Smooth muscle cell (in vitro differentiated cells): ENCODE data around the gene PPT2. TPM values are rescaled to one million over a fixed set of nuclear protein-coding genes. Genes with fewer than 3 reads are reported as not detected.

Source experiments
- DNase-seq: peaks from one replicate; lab custom pipeline; 2025; ENCODE audit not compliant: unreplicated experiment; lab: John Stamatoyannopoulos, UW
- H2AFZ ChIP-seq: fragments of 200-600 bp; sonication (generic); 2 replicates; pipeline ENCODE4 v1.6.0; 2016; ENCODE audit warnings: antibody characterized with exemption, low read depth, mild to moderate bottlenecking
- H3F3A ChIP-seq: fragments of 200-600 bp; sonication (generic); 2 replicates; pipeline ENCODE4 v1.6.0; 2017; ENCODE audit warnings: antibody characterized with exemption, low read depth
- H3K27ac ChIP-seq: fragments of 200-600 bp; sonication (generic); 2 replicates; pipeline ENCODE4 v1.5.1; 2016; ENCODE audit warnings: low read depth, mild to moderate bottlenecking
- H3K27me3 ChIP-seq: fragments of 200-600 bp; sonication (generic); 2 replicates; pipeline ENCODE4 v1.6.1; 2016; ENCODE audit warnings: low read depth, mild to moderate bottlenecking
- H3K36me3 ChIP-seq: fragments of 200-600 bp; sonication (generic); 2 replicates; pipeline ENCODE4 v1.5.1; 2016; ENCODE audit warnings: low read depth
- H3K4me1 ChIP-seq: fragments of 200-600 bp; sonication (generic); 2 replicates; pipeline ENCODE4 v1.5.1; 2016; ENCODE audit warnings: low read depth
- H3K4me2 ChIP-seq: fragments of 200-600 bp; sonication (generic); 2 replicates; pipeline ENCODE4 v1.6.0; 2016; ENCODE audit warnings: mild to moderate bottlenecking
- H3K4me3 ChIP-seq: fragments of 200-600 bp; sonication (generic); 2 replicates; pipeline ENCODE4 v1.5.1; 2016; ENCODE audit warnings: mild to moderate bottlenecking
- H3K79me2 ChIP-seq: fragments of 200-600 bp; sonication (generic); 2 replicates; pipeline ENCODE4 v1.6.0; 2016; ENCODE audit warnings: low read depth, mild to moderate bottlenecking
- H3K9ac ChIP-seq: fragments of 200-600 bp; sonication (generic); 2 replicates; pipeline ENCODE4 v1.6.0; 2016; ENCODE audit warnings: low read depth
- H3K9me3 ChIP-seq: fragments of 200-600 bp; sonication (generic); replicated peaks from 2 replicates; pipeline ENCODE4 v1.5.1; 2016; ENCODE audit warnings: low read depth
- H4K20me1 ChIP-seq: fragments of 200-600 bp; sonication (generic); 2 replicates; pipeline ENCODE4 v1.6.0; 2016; ENCODE audit warnings: low read depth
- CTCF ChIP-seq: fragments of 200-600 bp; sonication (generic); IDR thresholded peaks from 2 replicates; pipeline ENCODE4 v1.5.1; 2017; ENCODE audit warnings: borderline replicate concordance, mild to moderate bottlenecking, antibody characterized with exemption; ENCODE audit not compliant: insufficient read depth, poor library complexity, severe bottlenecking
- WGBS: methylation state at CpG from one replicate; pipeline ENCODE4 v1.1.7; 2016; ENCODE audit warnings: low lambda C conversion rate; 5-methylcytosine and 5-hydroxymethylcytosine counted together
- polyA plus RNA-seq: library from polyadenylated mRNA; unstranded; fragments of >200 nt; fragmentation: Nextera tagmentation; extraction: Ambion mirVana; gene quantifications from 2 replicates; pipeline ENCODE4 v1.2.1, GENCODE V29; 2016
- total RNA-seq: library from RNA; depleted of rRNA; stranded (reverse); fragments of >200 nt; gene quantifications from 2 replicates; pipeline ENCODE4 v1.2.3, GENCODE V29; 2014

PPT2 gene
- total and polyA plus RNA-seq, 2 experiments from 2014 or later, result 15.7 to 17.5 TPM

GRCh38 chr6:32200711-32201475 lies 47.0 kb downstream of the PPT2 start:
- Histone ChIP-seq H3K27me3 (peaks cover 7% of the 10 kb centered on the region), H4K20me1 (no peaks in the 10 kb centered on the region), H2AFZ (no peak overlapping the region), H3K79me2 (no peaks in the 10 kb centered on the region), H3F3A (peaks cover 5% of the 10 kb centered on the region), H3K4me2 (no peak overlapping the region), H3K9ac (no peak overlapping the region), H3K4me1 (peaks cover 3% of the 10 kb centered on the region), H3K27ac (no peak overlapping the region), H3K4me3 (no peak overlapping the region), H3K9me3 (no peaks in the 10 kb centered on the region), H3K36me3 (no peaks in the 10 kb centered on the region)
- WGBS, result 86% methylated on average over 13 of the region's 13 CpGs
- DNase-seq, result no peak
- TF ChIP-seq CTCF, result no peak

- Histone ChIP-seq H3K9me3 (no peaks in the 10 kb centered on the region), H3K27me3 (peaks cover 7% of the 10 kb centered on the region), H3K9ac (no peak overlapping the region), H3F3A (peaks cover 3% of the 10 kb centered on the region), H3K4me3 (no peak overlapping the region), H3K4me2 (no peak overlapping the region), H3K79me2 (no peaks in the 10 kb centered on the region), H3K27ac (no peak overlapping the region), H3K36me3 (no peaks in the 10 kb centered on the region), H3K4me1 (no peaks in the 10 kb centered on the region), H2AFZ (no peak overlapping the region), H4K20me1 (no peaks in the 10 kb centered on the region)
- WGBS, result 89% methylated on average over 9 of the region's 9 CpGs
- no peak for DNase-seq
- no peak for TF ChIP-seq CTCF
Measured at GRCh38 chr6:32202186-32202585, 48.2 kb downstream of the PPT2 start.

DNA sequence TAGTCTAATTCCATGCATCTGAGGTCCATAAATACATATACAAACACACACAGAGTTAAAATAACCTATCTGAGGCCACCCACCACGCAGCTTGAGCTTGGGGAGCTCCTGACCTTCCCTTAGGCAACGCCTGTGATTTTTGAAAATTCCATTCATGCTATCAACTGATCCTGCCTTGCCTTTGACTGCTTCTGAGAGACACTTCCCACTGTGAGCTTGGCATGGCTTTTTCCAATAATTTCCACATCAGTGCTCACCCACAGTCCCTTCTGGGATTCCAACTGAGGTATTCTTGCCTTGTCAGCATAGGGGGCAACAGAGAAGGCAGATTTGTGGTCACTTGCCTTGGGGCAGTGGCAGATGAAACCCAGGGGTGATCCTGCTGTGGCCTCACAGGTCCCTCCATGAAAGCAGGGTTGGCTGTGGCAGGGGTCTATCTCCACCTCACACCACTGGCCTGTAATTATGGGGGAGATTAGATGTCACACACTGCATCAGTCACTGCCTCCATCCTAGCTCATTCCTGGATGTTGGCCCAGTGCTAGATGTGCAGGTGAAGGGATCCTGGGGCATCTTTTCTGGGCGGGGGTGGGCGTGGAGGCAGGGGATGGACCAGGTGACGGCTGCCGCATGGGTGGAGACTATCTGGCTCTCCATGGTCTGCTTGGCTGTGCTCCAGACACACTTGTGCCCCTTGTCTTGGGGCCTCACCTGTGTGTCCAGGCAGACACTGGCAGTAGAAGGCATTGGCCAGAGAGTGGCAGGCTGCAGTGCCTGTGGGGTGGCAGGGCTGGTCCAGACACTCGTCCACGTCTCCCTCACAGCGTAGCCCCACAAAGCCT lies 49.7 kb downstream of the PPT2 start:
- no peak overlapping the region for H3K4me2 ChIP-seq
- no peaks in the 10 kb centered on the region for H4K20me1 ChIP-seq
- no peak overlapping the region for H3K4me3 ChIP-seq
- no peaks in the 10 kb centered on the region for H3K4me1 ChIP-seq
- H3K9ac ChIP-seq, result no peak overlapping the region
- H3K27ac ChIP-seq, result no peak overlapping the region
- 86% methylated on average over 9 of the region's 9 CpGs for WGBS
- peaks cover 7% of the 10 kb centered on the region for H3K27me3 ChIP-seq
- no peaks in the 10 kb centered on the region for H3K9me3 ChIP-seq
- H3K36me3 ChIP-seq, result no peaks in the 10 kb centered on the region
- DNase-seq, result no peak
- no peaks in the 10 kb centered on the region for H3K79me2 ChIP-seq
- no peak overlapping the region for H2AFZ ChIP-seq
- no peaks in the 10 kb centered on the region for H3F3A ChIP-seq
- TF ChIP-seq CTCF, result no peak
